Loucy (cell line): ENCODE results near the gene CAMK2G.

Source experiments
- EZH2phosphoT487 ChIP-seq: fragments of 200-600 bp; IDR thresholded peaks from 2 replicates; pipeline ENCODE4 v1.6.1; 2018; ENCODE audit warnings: antibody characterized with exemption, mild to moderate bottlenecking, moderate library complexity, borderline replicate concordance
- TF ChIP-seq, protein P1 (sequence below): fragments of 200-600 bp; sonication (generic); conservative IDR thresholded peaks from 2 replicates; pipeline ENCODE4 v1.5.1; 2014; ENCODE audit warnings: mild to moderate bottlenecking, antibody characterized with exemption, low read length

DNA sequence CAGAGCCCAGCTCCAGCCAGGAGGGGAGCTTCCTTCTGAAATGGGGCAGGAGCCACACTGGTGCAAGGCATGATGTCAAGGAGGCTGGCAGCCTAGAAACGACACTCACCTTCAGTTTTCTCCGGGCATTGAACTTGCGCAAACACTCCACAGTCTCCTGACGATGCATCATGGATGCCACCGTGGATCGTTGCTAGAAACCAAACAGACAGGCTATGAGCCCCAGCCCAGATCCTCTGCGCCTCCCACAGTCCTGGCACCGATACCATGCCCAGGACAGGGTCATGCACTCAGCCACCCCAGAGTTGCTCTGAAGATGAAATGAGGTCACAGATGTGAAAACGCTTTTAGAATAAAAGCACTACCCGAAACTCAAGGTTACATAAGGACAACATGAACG lies 32.0 kb downstream of the CAMK2G start:
- no peak for TF ChIP-seq EZH2phosphoT487
- TF ChIP-seq, protein P1, sequence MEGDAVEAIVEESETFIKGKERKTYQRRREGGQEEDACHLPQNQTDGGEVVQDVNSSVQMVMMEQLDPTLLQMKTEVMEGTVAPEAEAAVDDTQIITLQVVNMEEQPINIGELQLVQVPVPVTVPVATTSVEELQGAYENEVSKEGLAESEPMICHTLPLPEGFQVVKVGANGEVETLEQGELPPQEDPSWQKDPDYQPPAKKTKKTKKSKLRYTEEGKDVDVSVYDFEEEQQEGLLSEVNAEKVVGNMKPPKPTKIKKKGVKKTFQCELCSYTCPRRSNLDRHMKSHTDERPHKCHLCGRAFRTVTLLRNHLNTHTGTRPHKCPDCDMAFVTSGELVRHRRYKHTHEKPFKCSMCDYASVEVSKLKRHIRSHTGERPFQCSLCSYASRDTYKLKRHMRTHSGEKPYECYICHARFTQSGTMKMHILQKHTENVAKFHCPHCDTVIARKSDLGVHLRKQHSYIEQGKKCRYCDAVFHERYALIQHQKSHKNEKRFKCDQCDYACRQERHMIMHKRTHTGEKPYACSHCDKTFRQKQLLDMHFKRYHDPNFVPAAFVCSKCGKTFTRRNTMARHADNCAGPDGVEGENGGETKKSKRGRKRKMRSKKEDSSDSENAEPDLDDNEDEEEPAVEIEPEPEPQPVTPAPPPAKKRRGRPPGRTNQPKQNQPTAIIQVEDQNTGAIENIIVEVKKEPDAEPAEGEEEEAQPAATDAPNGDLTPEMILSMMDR: no peak
